B cell (primary cell): ENCODE measurements around the gene SERPINB6.

Experiments used
- EZH2 ChIP-seq: IDR thresholded peaks from 2 replicates; pipeline ENCODE4 v1.6.1; 2012; ENCODE audit warnings: borderline replicate concordance, low read depth, mild to moderate bottlenecking, moderate library complexity, low read length; ENCODE audit not compliant: insufficient read depth, poor library complexity, severe bottlenecking
- TF ChIP-seq, protein P1 (sequence below): fragments of 200-600 bp; IDR thresholded peaks from one replicate; pipeline ENCODE4 v1.8.0; 2022; ENCODE audit warnings: antibody characterized with exemption, mild to moderate bottlenecking

DNA sequence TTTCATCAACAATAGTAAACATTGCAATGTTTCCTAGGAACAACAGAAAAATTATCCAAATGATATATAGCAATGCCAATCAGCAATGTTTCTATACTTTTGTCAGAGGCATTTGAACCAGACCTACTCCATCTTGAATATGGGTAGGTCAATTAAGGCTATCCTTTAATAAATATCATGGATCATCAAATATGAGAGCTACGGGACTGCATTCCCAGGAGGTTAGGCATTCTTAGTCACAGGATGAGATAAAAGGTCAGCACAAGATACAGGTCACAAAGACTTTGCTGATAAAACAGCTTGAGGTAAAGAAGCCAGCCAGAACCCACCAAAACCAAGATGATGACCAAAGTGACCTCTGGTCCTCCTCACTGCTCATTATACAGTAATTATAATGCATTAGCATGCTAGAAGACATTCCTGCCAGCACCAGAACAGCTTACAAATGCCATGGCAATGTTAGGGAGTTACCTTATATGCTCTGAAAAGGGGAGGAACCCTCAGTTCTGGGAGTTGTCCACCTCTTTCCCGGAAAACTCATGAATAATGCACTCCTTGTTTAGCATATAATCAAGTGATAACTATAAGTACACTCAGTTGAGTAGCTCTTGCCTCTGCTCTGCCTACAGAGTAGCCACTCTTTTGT is 8.6 kb upstream of the SERPINB6 start:
- no peak for TF ChIP-seq EZH2
- TF ChIP-seq, protein P1, sequence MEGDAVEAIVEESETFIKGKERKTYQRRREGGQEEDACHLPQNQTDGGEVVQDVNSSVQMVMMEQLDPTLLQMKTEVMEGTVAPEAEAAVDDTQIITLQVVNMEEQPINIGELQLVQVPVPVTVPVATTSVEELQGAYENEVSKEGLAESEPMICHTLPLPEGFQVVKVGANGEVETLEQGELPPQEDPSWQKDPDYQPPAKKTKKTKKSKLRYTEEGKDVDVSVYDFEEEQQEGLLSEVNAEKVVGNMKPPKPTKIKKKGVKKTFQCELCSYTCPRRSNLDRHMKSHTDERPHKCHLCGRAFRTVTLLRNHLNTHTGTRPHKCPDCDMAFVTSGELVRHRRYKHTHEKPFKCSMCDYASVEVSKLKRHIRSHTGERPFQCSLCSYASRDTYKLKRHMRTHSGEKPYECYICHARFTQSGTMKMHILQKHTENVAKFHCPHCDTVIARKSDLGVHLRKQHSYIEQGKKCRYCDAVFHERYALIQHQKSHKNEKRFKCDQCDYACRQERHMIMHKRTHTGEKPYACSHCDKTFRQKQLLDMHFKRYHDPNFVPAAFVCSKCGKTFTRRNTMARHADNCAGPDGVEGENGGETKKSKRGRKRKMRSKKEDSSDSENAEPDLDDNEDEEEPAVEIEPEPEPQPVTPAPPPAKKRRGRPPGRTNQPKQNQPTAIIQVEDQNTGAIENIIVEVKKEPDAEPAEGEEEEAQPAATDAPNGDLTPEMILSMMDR, result no peak
